HL-60 (cell line): ENCODE data around the gene ZNF593OS.

Experiments
- GABPA ChIP-seq: IDR thresholded peaks from 2 replicates; pipeline ENCODE4 v1.6.1; 2012; ENCODE audit warnings: low read depth
- POLR2AphosphoS5 ChIP-seq: IDR thresholded peaks from 2 replicates; pipeline ENCODE4 v1.6.1; 2012; ENCODE audit warnings: low read depth
- SPI1 ChIP-seq: IDR thresholded peaks from 2 replicates; pipeline ENCODE4 v1.6.1; 2012; ENCODE audit warnings: low read depth, mild to moderate bottlenecking, borderline replicate concordance
- TF ChIP-seq, protein P1 (sequence below): IDR thresholded peaks from one replicate; pipeline ENCODE4 v1.5.1; 2011; ENCODE audit warnings: low read length, control low read depth, inconsistent platforms; ENCODE audit not compliant: insufficient read depth
- TF ChIP-seq, protein P2 (sequence below): IDR thresholded peaks from 2 replicates; pipeline ENCODE4 v1.6.1; 2012; ENCODE audit warnings: low read depth; ENCODE audit not compliant: insufficient replicate concordance

DNA sequence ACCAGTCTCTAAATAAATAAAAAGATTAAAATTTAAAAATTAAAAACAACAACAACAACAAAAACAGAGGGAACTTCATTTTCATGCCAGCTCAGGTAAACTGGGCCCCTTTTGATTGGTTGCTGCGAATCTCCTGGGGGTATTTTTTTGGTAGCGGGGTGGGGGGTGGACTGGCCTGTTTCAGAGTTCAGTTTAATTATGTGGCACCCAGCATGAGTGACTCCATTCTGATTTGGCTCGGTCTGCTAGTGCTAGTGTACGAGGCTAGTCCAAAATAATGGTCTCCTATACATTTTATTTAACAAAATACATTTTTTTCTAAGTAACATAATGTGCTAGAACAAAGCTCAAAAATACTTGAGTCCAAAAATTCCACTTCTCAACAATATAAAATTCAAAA lies 41.9 kb downstream of the ZNF593OS start:
- TF ChIP-seq POLR2AphosphoS5, result no peak
- TF ChIP-seq, protein P1, sequence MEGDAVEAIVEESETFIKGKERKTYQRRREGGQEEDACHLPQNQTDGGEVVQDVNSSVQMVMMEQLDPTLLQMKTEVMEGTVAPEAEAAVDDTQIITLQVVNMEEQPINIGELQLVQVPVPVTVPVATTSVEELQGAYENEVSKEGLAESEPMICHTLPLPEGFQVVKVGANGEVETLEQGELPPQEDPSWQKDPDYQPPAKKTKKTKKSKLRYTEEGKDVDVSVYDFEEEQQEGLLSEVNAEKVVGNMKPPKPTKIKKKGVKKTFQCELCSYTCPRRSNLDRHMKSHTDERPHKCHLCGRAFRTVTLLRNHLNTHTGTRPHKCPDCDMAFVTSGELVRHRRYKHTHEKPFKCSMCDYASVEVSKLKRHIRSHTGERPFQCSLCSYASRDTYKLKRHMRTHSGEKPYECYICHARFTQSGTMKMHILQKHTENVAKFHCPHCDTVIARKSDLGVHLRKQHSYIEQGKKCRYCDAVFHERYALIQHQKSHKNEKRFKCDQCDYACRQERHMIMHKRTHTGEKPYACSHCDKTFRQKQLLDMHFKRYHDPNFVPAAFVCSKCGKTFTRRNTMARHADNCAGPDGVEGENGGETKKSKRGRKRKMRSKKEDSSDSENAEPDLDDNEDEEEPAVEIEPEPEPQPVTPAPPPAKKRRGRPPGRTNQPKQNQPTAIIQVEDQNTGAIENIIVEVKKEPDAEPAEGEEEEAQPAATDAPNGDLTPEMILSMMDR, result no peak
- no peak for TF ChIP-seq SPI1
- TF ChIP-seq, protein P2, sequence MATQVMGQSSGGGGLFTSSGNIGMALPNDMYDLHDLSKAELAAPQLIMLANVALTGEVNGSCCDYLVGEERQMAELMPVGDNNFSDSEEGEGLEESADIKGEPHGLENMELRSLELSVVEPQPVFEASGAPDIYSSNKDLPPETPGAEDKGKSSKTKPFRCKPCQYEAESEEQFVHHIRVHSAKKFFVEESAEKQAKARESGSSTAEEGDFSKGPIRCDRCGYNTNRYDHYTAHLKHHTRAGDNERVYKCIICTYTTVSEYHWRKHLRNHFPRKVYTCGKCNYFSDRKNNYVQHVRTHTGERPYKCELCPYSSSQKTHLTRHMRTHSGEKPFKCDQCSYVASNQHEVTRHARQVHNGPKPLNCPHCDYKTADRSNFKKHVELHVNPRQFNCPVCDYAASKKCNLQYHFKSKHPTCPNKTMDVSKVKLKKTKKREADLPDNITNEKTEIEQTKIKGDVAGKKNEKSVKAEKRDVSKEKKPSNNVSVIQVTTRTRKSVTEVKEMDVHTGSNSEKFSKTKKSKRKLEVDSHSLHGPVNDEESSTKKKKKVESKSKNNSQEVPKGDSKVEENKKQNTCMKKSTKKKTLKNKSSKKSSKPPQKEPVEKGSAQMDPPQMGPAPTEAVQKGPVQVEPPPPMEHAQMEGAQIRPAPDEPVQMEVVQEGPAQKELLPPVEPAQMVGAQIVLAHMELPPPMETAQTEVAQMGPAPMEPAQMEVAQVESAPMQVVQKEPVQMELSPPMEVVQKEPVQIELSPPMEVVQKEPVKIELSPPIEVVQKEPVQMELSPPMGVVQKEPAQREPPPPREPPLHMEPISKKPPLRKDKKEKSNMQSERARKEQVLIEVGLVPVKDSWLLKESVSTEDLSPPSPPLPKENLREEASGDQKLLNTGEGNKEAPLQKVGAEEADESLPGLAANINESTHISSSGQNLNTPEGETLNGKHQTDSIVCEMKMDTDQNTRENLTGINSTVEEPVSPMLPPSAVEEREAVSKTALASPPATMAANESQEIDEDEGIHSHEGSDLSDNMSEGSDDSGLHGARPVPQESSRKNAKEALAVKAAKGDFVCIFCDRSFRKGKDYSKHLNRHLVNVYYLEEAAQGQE, result no peak
- TF ChIP-seq GABPA, result no peak
